IMR-90 (cell line): ENCODE results near the gene COLGALT1.

Source experiments
- BHLHE40 ChIP-seq: fragments of 150-350 bp; IDR thresholded peaks from 2 replicates; pipeline ENCODE4 v1.6.1; 2016; ENCODE audit warnings: mild to moderate bottlenecking, low read depth, low read length
- CTCF ChIP-seq: conservative IDR thresholded peaks from 2 replicates; pipeline ENCODE4 v1.5.1; 2012; ENCODE audit warnings: mild to moderate bottlenecking, low read depth, low read length, improper control_type of control experiment
- ELK1 ChIP-seq: fragments of 150-350 bp; IDR thresholded peaks from 2 replicates; pipeline ENCODE4 v1.6.1; 2016; ENCODE audit warnings: low read depth, mild to moderate bottlenecking, low read length, moderate library complexity, borderline replicate concordance
- FOS ChIP-seq: fragments of 150-350 bp; IDR thresholded peaks from 2 replicates; pipeline ENCODE4 v1.6.1; 2016; ENCODE audit warnings: low read depth, low read length
- MAFK ChIP-seq: IDR thresholded peaks from 2 replicates; pipeline ENCODE4 v1.6.1; 2012; ENCODE audit warnings: low read depth, low read length, improper control_type of control experiment
- MAZ ChIP-seq: IDR thresholded peaks from 2 replicates; pipeline ENCODE4 v1.6.1; 2012; ENCODE audit warnings: low read depth, mild to moderate bottlenecking, low read length, improper control_type of control experiment, moderate library complexity, borderline replicate concordance
- MXI1 ChIP-seq: IDR thresholded peaks from 2 replicates; pipeline ENCODE4 v1.6.1; 2012; ENCODE audit warnings: low read depth, mild to moderate bottlenecking, low read length, moderate library complexity, borderline replicate concordance
- POLR2A ChIP-seq: IDR thresholded peaks from 2 replicates; pipeline ENCODE4 v1.6.1; 2012; ENCODE audit warnings: mild to moderate bottlenecking, low read depth, low read length
- RAD21 ChIP-seq: IDR thresholded peaks from 2 replicates; pipeline ENCODE4 v1.6.1; 2012; ENCODE audit warnings: low read length, improper control_type of control experiment
- RCOR1 ChIP-seq: IDR thresholded peaks from 2 replicates; pipeline ENCODE4 v1.6.1; 2012; ENCODE audit warnings: mild to moderate bottlenecking, low read length, improper control_type of control experiment; ENCODE audit not compliant: insufficient replicate concordance
- RFX5 ChIP-seq: IDR thresholded peaks from 2 replicates; pipeline ENCODE4 v1.8.0; 2012; ENCODE audit warnings: low read depth, mild to moderate bottlenecking, low read length, moderate library complexity
- SMC3 ChIP-seq: fragments of 150-350 bp; IDR thresholded peaks from 2 replicates; pipeline ENCODE4 v1.6.1; 2016; ENCODE audit warnings: low read depth, mild to moderate bottlenecking, antibody characterized with exemption, low read length, moderate library complexity
- USF2 ChIP-seq: fragments of 150-350 bp; IDR thresholded peaks from 2 replicates; pipeline ENCODE4 v1.6.1; 2017; ENCODE audit warnings: mild to moderate bottlenecking, antibody characterized with exemption, low read length, low read depth

DNA sequence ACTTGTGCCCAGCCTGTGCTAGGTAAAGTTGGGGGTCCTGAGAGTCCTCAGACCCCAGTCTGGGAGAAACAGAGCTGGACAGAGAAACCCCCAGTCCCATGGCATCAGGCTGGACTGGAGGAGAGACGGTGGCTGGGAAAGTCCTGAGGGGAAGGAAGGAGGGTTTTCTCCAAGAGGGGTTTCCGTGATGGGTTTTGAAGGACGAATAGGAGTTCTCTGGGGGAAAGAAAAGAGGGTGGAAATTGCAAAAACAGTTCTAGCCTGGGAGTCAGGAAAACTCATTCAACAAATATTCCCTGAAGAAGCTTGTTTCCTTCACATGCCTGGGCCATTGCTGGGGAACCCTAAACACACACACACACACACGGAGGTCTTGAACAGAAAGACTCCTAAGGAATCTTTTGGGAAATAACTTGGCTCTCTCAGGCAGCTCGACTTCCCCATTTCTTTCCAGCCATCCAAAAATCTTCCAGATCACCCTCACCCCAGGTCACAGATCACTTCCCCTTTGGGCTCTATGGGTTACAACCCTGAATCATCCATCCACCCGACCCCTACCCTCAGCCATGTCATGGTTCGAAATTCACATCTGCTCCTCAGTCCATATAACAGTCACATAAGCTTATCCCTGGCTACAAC, 47.5 kb downstream of the COLGALT1 start:
- no peak for TF ChIP-seq RAD21
- no peak for TF ChIP-seq POLR2A
- TF ChIP-seq CTCF = no peak
- TF ChIP-seq MAFK = no peak
- TF ChIP-seq SMC3 = no peak
- TF ChIP-seq USF2 = no peak
- no peak for TF ChIP-seq BHLHE40
- TF ChIP-seq RCOR1 = no peak
- no peak for TF ChIP-seq MAZ
- TF ChIP-seq FOS = no peak
- no peak for TF ChIP-seq RFX5
- TF ChIP-seq ELK1 = no peak
- TF ChIP-seq MXI1 = no peak
